HG03064 (cell line): ENCODE results near the gene FAM163A.
"Not testable (repeated sequence)": the region's sequence is repeated elsewhere in the genome, so short reads cannot be mapped to it uniquely, and the experiment has no call there.

Experiments used
- ATAC-seq: cut with Tn5 transposase; IDR thresholded peaks from one replicate; pipeline ENCODE4 v1.9.1; 2021; ENCODE audit warnings: low read depth; ENCODE audit not compliant: unreplicated experiment

Gene FAM163A

DNA sequence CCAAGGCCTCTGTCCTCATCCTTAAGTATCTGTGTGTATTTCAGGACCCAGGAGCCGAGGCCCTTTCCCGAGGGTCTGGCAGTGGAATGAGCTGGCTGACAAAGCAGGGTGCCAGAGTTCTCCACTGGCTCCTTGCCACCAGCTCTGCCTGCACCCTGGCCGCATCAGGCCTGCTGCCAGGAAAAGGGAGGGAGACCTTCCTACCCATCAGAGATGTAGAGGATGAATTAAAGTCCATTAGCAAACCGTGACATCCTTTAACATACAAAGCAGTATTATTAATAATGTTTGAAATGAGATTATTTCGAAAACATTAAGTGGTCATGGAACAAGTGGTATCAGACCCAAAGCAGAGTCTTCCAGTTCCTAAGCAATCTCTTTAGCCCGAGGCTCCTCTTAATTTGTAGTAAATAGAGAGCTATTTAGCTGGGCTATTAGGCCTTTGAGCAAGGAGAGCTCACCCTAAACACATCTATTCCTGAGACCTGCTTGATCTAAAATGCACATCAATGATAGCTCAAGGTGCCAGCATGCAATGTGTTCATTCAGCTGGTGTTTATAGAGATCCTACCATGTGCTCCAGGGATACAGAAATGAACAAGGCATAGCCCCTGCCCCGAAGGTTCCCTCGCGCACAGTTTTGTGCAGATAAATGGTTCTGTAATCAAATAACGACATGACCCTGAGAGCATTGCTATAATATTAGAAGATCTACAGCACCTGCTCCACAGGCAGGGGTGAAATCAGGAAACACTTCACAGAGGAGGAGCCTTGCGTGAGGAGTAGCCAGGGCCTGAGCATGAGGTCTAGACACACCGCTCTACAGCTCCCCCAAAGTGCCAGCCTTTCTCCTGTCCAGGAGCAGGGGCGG lies 44.0 kb downstream of the FAM163A start:
- ATAC-seq, result no peak

DNA sequence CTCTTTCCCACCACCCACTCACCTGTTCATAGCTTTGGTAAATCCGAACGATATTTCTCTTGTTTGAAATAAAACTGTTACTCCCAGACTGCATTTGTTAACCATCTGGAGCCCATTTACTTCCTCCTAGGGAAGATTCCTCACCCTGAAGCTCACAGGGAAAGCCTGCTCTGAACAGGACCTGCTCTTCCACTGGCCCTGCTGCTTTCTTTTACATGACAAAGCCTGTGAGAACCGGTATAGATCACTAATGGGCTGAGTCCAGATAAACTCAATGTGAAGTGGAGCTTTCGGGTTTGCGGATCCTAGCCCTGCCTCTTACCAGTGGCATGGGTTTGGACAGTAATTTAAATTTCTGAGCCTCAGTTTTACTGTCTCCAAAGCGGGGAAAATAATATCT lies 45.2 kb downstream of the FAM163A start:
- no peak for ATAC-seq

DNA sequence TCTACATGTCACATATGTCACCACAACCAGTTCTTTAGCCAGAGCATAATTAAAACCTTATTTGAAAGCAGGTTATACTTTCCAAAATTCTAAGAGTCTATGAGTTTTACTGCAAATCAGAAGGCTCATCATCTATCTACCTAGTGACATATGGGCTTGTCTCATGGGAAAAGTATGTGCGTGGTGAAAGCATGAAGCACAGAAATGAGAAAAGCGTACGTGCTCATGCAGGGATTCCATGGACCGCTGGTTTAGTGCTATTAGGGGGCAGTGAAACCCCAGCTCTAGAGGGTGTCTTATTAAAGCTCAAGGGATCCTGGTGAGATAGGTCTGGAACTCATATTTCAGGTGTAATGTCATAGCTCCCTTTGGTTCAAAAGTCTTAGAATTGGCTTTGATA lies 50.2 kb downstream of the FAM163A start:
- no peak for ATAC-seq

DNA sequence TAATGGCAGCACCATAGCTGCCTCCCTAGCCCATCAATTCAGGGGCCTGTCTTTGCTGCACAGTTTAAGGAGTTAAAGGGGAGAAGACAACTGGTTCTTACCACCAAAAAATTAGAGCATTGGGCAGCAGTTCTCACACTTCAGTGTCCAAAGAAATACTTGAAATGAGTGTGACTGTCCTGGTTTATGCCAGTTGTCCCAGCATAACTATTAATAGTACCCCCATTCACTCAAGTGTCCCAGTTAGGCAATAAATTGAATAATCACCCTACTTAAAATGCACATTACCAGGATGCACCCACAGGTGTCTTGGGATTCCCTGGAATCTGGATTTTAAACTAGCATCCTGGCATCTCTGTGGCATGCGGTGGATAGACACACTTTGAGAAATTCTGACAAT lies 51.1 kb downstream of the FAM163A start:
- no peak for ATAC-seq

DNA sequence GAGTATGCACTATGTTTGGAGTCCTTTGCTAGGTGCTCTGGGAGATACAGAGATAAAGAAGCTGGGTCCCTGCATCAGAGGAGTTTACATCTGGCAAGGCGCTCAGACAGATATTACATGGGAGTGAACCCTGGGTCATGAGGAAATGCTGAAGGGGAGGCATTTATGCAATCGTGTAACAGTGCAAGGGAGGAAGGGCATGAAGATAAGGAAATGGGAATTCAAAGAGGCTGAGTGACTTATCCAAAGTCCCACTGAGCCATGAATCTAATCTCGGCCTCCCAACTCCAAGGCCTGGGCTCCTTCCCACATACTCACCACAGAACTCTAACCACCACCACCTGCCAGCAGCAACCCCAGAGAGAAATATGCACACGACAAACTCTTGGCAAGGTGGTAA lies 51.6 kb downstream of the FAM163A start:
- no peak for ATAC-seq

DNA sequence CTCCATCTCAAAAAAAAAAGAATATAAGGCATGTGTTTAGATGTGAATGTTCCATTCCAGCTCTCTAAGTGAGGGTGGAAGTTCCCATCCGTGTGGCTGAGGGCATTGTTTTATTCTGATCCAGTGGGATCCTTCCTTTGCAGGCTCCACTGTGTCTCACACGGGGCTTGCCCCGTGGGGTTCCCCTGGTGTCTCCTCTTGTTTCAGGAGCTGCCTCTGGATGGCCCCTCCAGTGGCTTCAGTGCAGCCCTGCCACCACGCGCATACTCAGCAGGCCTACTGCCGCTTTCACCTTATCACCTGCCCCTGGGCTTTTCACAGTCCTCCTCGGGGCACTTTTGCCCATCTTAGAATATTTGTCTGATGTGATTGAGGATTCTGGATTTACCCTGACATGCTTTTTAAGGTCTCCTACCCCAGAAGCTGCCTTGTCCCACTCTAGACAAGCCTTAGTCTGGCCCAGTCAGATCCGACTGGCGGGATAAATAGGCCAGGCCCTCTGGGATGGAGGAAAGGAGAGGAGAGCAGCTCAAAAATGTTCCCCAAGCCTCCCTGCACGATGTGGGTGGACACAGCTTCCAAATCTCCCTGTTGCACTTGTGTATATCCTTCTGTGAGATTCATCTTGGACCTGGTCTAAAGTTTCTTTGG lies 55.2 kb downstream of the FAM163A start:
- no peak for ATAC-seq

DNA sequence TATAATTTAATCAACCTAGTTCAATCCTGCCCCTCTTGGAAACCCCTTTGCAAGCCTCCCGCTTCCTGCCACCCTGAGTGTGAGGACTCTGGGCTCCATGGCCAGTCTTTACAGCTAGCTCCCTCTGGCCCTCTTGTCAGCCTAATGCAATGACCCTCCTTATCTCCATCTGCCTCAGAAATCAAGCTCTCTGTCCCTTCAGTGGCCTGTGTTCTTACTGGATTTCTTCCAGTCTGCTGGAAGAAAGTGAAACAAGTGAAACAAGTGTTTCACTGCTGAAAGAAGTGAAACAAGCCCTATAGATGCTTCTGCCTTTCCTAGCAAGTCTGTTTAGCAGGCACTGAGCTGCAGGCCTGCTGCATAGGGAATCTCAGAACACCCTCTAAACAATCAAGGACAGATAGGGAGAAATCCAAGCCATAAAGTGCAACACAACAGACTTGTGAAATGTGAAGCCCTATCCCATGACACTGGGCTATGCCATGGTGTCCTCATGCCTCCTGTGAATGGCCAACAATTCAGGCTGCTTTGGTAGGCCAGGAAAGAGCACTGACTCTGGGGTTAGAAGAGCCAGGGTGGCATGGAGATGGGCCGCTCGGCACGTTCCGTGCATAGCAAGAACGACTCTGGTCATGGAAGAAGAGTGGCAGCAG lies 55.9 kb downstream of the FAM163A start:
- ATAC-seq, result no peak

DNA sequence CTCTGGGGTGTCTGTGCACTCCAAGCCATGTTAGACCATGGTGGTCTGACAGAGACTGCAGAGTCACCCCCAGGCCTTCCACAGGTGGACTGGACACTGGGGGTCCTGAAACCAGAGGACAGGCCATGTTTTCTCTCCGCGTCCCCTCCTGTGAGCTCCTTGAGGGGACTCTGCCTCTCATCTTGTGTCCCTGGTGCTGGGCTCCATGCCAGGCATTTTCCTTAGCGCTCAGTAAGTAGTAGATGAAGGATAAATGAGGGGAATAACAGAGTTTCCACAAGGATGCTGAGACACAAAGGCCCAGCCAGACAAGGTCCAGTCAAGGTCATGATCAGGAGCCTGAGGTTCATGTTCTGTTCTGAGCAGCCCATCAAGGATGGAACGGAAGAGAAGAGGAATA lies 57.4 kb downstream of the FAM163A start:
- ATAC-seq, result no peak

DNA sequence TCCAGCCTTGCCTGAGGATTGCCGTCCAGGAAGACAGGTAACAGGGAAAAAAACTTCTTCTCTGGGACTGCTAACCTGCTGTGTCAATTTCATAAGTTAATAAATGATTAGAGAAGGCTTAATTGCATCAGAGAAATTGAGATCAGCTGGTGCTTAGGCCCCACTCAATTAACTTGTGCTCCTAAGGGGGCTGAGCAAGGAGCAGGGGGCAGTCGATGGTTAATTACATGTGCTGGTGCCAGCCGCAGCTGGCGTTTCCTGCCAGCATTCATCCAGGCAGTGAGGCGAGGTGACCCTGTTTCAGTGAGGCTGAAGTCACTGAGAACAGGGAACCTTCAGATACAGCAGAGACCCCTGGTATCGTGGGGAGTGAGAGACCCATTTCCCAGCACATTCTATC lies 60.0 kb downstream of the FAM163A start:
- no peak for ATAC-seq

DNA sequence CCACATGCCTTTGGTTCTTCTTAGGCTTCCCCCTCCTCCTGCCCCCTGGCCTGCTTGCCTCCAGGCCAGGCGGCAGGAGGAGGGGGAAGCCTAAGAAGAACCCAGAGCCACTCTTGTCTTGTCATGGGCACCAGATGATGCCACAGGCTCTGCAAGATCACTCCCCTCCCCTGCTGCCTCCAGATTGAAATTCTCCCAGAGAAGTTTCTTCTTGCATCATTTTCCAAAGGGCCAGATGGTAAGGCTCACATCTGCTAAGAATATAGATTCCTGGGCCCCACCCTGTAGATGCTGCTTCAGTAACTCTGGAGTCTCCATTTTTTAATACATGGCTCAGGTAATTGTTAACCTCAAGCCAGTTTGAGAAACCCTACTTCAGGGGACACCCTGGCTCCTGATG lies 60.8 kb downstream of the FAM163A start:
- no peak for ATAC-seq

DNA sequence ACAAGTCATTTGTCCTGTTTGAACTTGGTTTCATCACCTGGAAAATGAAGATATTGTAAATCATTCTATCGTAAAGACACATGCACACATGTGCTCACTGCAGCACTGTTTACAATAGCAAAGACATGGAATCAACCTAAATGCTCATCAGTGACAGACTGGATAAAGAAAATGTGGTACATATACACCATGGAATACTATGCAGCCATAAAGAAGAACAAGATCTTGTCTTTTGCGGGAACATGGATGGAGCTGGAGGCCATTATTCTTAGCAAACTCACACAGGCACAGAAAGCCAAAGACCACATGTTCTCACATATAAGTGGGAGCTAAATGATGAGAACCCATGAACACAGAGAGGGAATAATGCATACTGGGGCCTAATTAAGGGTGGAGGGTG lies 61.3 kb downstream of the FAM163A start:
- not testable (repeated sequence) for ATAC-seq

DNA sequence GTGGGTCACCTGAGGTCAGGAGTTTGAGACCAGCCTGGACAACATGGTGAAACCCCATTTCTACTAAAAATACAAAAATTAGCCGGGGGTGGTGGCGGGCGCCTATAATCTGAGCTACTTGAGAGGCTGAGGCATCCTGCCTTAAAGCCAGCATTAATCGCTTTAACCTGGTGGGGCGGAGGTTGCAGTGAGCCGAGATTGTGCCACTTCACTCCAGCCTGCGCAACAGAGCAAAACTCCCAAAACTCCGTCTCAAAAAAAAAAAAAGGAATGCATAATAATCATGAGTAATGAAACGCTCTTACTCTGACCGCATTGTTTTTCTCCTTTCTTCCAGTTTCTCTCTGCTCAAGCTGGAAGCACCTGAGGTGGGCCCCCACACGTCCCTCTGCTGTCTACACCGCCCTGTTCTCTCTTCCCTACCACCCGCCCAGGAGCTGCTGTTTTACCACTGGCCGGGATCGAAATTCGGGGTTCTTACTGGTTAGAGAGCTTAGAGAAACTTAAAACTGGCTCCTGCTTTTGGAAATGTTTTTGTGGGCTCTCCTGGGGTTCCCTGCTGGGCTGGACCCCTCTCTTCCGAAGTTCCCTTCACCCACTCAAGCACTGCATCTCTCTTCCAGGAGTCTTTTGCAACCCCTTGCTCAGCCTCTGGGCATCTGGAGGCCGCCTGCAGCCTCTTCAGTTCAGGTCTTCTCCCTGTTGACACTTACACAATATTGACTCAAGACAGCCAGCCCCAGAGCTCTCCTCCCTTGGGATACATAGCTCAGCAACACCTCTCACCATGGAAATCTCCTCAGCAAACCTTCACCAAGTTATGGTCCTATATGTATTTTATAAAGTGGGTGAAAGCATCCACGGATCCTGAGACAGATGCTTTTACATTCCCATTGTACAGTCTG lies 62.5 kb downstream of the FAM163A start:
- no peak for ATAC-seq

DNA sequence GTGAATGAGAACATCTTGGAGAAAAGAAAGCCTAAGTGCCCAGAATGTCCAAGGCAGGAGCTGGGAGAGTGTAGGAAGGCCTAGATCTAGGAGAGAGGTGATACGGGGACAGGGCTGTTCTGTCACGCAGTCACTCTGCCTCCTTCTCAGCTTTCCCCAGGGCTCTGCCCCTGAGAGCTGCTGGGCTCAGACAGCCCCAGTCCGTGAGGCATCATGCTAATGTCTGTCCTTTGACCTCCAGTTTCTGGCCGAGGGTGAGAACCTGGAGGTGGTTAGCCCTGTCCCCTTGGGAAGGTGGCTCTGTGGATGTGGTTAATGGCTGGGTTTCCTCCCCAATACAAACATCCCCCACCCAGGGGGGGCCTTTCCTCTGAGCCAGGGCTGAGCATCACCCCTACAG lies 63.2 kb downstream of the FAM163A start:
- ATAC-seq, result no peak

DNA sequence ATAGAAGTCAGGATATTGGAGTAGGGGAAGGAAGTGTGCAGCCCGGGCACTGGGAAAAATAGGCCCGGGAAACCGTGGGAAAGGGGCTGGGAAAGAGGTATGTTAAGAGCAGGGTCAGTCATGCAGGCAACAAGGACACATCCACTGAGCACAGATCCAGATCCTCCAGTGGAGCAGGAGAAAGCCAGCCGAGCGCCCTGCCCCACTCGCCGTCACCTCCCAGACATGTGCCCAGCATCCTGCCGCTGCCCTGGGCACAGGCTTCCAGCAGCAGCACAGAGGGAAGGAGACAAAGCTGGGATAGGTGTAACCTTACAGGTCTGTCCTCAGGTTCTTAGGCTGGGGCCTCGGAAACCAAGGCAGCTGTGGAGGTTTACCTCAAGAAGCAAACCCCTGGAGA lies 64.2 kb downstream of the FAM163A start:
- no peak for ATAC-seq

DNA sequence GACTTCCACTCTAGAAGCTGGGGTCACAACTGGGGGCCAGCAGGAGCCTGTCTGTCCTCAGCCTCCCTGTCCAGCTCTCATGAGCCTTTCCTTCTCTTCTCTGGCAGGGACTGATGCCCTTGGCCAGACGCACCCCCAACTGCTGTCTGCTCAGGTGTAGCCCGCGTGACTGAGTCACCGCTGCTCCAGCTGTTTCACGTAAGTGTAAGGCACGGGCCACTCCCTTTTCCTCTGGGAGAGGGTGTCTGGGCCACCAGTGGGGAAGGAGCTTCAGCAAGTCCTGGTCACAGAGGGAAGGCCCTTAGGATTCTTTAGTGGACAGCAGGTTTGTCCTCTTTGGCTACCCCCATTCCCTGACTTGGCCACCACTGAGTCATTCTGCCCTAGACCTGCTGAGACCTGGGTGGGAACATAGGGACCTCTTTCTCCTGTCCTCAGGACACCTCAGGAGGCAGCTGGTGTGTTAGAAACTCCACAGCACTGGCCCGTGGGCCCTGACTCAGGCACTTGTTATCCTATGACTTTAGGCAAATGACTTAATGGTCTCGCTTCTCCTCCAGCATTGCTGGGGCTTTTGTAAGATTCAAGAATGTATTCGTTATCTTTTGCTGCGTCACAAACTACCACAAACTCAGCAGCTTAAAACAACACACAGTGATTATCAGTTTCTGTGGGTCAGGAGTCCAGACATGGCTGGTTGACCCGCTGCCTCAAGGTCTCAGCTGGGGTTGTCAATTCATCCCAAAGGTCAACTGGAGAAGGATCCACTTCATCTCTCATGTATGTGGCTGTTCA lies 64.8 kb downstream of the FAM163A start:
- ATAC-seq, result no peak

DNA sequence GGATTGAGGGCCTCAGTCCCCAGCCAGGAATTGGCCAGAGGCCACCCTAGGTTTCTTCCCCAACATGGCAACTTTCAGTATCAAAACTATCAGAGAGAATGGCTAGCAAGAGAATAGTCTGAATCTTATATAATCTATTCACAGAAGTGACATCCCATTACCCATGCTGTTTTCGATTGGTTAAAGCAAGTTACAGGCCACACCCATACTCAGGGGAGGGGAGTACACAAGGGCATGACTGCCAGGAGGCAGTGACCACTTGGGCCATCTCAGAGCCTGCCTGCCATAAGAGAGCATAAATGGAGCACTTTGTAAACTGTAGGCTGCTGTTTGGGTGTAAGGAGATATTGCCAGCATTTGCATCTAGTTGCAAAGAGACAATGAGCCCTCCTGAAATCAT lies 65.4 kb downstream of the FAM163A start:
- ATAC-seq, result no peak

DNA sequence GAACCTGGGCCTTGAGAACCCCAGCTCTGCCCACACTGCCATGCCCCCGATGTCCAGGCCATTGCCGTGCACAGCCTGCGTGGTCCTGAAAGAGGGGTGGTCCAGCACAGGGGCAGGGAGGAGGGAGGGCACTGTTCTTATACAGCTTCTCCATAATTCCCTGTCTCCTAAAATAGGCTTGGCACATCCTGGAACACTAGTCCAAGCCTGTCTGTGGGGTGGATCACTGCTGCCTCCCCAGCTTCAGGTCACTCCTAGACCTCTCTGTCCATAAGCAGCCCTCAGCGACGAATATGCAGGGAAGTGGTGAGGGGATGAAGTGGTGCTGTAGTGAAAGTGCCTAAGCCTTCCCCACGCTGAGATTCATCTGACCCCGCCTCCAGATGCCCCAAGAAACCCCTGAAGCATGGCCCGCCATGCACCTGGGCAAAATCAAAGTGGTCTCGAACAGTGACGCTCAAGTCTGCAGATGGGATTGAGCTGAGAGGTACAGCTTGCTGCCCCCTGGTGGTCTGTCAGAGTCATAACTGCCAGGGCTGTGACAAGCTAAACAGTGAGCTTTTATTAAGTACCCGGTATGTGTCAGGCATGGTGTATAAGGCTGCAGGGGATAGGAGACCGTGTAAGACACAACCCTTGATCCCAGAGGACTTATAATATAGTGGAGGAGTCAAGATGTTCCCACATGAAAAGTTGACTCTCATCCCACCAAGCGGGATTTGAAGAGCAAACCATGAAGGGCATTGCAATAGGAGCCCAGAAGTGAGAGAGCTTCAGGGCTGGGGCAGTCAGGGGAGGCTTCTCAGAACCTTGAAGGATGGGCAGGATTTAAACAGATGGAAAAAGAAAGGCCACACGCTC lies 66.6 kb downstream of the FAM163A start:
- peak; percentile 62 for ATAC-seq

DNA sequence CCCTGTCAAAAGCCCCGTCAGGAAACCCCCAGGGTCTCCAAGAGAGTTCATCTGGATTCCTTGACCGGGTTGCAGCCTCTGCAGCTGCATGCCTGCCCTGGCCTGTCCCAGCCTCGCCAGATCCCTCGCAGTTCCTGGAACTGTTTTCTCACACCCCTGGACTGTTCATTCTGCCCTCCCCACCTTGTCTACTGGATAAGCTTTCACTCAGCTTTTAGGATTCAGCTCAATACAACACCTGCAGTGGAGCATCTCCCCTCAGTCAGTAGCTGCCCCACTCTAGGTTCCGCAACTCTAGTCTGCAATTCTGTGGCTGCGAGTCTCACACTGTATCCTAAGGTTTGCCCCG lies 67.2 kb downstream of the FAM163A start:
- no peak for ATAC-seq
